ENCODE measurements around the gene SOD3.

Gene SOD3

DNA sequence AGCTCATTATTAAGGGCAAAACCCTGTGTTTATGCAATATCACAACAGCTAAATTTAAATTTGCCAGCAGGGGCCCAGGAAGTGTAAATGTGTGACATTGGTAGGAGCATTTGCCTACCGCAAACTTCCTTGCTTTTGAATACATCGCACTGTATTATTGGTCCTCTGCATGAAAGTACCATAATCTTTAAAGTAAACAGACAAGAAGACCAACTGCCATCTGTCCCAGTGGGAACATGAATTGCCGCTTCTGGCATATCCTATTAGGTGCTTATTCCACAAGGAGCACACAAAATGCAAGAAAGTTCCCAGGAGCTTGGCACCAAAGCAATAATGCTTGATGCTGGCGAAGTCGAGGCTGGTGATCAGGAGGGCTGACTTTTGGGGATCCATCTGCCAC is 51.3 kb downstream of the SOD3 start:
- DNase-seq, result no peak

DNA sequence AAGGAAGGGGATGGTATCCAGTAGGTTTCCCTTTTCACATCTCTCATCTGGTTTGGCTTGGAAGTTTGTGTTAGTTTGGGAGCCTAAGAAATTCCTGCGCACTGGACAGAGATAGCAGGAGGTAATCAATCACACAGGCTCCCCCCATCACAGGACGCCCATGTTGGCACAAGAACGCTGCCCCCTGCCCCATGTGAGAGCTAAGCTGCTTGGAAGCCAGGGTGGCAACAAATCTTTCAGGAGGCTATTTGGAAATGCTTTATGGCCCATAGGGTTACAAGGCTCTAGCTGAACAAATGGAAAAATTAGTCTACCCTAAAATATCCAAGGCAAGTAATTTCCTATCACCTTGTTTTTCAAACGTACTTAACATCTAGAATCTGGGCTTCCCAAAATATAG is 54.0 kb downstream of the SOD3 start:
- no peak for DNase-seq

DNA sequence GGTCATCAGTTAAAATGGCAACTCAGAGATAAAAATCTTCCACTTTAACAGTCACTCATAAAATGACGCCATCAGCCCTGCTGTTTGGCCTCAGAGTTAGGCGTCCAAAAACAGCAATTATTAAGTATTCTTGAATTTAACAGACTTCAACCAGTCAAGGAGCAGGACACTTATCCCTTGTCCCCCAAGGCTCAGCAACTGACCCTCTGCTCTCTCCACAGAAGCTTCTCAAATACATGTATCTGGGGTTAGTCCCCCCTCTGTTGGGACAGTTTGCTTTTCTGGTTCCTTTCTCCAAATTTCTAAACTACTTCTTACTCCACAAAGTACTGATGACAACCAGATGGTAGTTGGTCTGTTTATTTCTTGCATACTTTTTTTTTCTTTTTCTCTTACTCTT is 54.4 kb downstream of the SOD3 start:
- no peak for DNase-seq
